Left ventricle myocardium superior (tissue), 1 donor: ENCODE results near the gene ZNF574. TPM values are rescaled to one million over a fixed set of nuclear protein-coding genes. Genes with fewer than 3 reads are reported as not detected.
A peak's percentile ranks its signal among the peaks of the same experiment; 100 is the strongest.

Source experiments
- ATAC-seq: fragments of 200-7000 bp; cut with Tn5 transposase; one replicate; pipeline ENCODE4 v1.9.1; 2020; ENCODE audit warnings: mild to moderate bottlenecking, moderate library complexity
- DNase-seq: peaks from one replicate; pipeline ENCODE4 v3.0.0-alpha.2; 2020
- intact Hi-C: fragments of 100-400 bp; cut with micrococcal nuclease; formaldehyde crosslinking; loops from one replicate; pipeline ENCODE4 v1.11.0; 2022
- total RNA-seq: library from RNA; stranded (reverse); fragmentation: NEBNext Ultra II Directional; extraction: Animal tissue kit (Norgen Biotek cat#: 25700); gene quantifications from one replicate; pipeline ENCODE4 v1.2.1, GENCODE V29; 2021
- donor health status: DM: no; HTN: yes; CAD: no; lungs with severe emphysema.

ZNF574 gene
- total RNA-seq, 1 donor from 2014 or later, result 10.2 TPM

GRCh38 chr19:42053037-42053935, 22.7 kb upstream of the ZNF574 start:
- ATAC-seq, result no peak
- DNase-seq, result no peak
- intact Hi-C loops, result no loop called here

GRCh38 chr19:42054205-42054604, 21.8 kb upstream of the ZNF574 start:
- ATAC-seq (no peak), DNase-seq (no peak)
- intact Hi-C loops, result no loop called here

DNA sequence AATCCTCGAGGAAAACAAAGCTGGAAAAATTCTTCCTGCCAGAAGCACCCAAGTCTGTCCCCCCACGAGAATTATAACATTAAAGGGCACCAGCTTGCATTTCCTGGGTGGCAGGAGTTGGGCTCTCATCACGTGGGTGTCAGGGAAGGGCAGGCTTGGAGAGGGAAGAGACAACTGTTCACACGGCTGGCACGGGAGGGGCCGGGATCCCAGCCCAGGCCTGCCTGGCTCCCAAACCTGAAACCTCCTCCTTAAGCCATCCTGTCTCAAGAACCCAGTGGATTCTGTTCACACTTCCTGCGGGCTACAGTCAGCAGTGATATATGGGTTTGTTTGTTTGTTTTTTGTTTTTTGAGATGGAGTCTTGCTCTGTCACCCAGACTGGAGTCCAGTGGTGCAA, 18.1 kb upstream of the ZNF574 start:
- ATAC-seq, result no peak
- no peak for DNase-seq
- intact Hi-C loops, result no loop called here

DNA sequence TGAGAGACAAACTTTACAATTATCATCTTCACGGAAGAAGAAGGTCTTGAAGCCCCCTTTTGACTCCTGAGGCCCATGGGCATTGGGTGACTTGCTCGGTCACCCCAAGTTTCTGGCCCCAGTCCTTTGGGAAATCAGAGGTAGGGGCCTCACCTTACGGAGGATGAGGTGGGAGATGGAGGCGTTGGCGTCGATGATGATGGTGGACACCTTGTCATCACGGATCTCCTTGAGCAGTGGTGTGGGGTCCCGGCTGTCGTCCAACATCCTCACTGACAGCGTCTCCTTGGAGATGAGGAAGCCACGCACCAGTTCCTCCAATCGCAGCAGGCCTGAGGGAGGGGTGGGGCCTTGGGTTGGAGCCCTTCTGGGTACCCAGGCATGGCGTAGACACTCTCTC, 16.8 kb upstream of the ZNF574 start:
- ATAC-seq (no peak), DNase-seq (no peak)
- intact Hi-C loops, result no loop called here

DNA sequence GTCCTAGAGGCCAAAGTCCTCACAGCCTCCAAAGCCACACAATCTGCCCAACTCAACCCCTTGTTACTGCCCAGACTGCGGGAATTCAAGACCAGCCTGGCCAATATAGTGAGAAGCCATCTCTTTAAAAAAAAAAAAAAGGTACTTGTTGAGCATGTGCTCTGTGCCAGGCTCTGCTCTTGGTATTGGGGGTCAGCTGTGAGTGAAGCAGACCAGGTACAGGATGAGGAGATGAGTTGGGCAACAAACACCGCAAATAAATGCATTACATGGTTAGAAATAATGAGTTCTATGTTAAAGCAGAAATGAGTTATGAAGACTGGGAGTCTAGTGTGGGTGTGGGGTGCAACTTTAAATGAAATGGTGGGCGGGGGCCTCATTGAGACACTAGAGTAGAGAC, 15.8 kb upstream of the ZNF574 start:
- DNase-seq, result no peak
- intact Hi-C loops, result no loop called here
- no peak for ATAC-seq

- intact Hi-C loops, result no loop called here
- ATAC-seq (no peak), DNase-seq (no peak)
Observed at GRCh38 chr19:42062381-42062780, 13.6 kb upstream of the ZNF574 start.

DNA sequence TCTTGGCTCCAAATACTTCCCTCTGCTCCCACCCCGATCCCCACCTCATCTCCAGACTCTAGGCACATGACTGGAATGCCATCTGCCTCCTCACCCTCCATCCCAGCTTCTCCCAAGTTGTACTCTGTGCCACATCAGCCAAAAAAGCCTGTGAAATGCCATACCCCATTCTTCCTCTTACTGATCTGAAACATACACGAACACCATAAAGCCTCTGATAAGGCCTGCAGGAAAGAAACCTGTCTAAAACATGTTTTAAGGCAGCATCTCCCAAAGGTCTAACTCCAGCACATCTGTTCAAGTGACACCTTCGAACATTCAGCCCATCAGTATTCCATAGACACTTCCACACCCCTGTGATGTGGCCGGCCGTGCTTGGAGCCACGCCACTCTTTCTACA, 11.5 kb upstream of the ZNF574 start:
- DNase-seq, result no peak
- no peak for ATAC-seq
- intact Hi-C loops, result no loop called here

GRCh38 chr19:42065051-42065450, 10.9 kb upstream of the ZNF574 start:
- no peak for ATAC-seq

DNA sequence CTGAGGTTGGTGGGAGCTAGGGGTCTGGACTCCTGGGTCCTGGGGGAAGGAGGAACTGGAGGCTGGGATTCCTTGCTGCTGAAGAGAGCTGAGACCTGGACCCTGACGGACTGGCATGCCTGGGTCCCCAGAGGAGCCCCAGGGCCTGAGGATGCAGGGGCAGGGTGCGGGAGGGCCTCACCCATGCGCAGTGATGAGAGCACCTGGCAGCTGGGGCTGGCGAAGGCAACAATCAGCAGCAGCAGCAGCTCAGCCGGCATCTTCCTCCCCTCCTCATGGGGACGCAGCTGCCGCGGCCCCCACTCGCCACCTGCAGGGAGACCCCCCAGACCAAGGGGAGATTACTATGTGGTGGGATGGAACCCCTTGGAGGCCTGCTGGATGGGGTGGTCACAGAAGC, 10.5 kb upstream of the ZNF574 start:
- intact Hi-C loops, result no loop called here
- no peak for DNase-seq
- no peak for ATAC-seq

More at GRCh38 chr19:42065051-42065450, 10.9 kb upstream of the ZNF574 start:
- no peak for DNase-seq
- intact Hi-C loops, result no loop called here

- intact Hi-C loops, result no loop called here
- ATAC-seq, result no peak
Observed at GRCh38 chr19:42066075-42066754, 9.8 kb upstream of the ZNF574 start.

DNA sequence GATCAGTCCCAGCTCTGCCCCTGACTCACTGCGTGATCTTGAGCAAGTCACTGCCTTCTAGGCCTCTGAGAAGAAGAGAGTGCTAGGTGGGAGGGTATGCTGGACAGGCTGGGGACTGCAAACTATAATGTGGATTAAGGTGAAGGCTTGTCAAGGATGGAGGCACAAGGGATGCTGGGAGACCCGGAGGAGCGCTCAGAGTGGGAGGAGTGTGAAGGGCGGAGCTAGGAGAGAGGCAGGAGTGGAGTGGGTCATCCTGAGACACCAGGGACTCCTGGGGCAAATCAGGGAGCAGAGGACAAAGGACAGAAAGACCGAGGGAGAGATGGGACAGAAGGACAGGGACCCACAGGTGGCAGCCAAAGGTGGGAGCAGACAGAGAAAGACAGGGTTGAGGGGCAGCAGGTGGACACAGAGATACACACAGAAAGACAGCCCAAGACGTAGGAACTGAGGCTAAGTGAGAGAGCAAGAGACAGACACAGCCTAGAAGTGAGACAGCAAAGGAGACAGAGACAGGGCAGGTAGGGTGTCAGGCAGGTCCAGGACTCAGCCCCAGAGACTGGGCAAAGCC, 8.6 kb upstream of the ZNF574 start:
- intact Hi-C loops, result no loop called here

More at GRCh38 chr19:42066075-42066754, 9.8 kb upstream of the ZNF574 start:
- DNase-seq, result no peak

GRCh38 chr19:42068361-42068755, 7.6 kb upstream of the ZNF574 start:
- DNase-seq, result no peak
- ATAC-seq, result no peak
- intact Hi-C loops, result no loop called here

More for the DNA sequence above, 8.6 kb upstream of the ZNF574 start:
- DNase-seq, result no peak
- ATAC-seq, result no peak

GRCh38 chr19:42068756-42069571, 7.0 kb upstream of the ZNF574 start:
- intact Hi-C loops, result no loop called here
- DNase-seq, result no peak
- ATAC-seq, result no peak

DNA sequence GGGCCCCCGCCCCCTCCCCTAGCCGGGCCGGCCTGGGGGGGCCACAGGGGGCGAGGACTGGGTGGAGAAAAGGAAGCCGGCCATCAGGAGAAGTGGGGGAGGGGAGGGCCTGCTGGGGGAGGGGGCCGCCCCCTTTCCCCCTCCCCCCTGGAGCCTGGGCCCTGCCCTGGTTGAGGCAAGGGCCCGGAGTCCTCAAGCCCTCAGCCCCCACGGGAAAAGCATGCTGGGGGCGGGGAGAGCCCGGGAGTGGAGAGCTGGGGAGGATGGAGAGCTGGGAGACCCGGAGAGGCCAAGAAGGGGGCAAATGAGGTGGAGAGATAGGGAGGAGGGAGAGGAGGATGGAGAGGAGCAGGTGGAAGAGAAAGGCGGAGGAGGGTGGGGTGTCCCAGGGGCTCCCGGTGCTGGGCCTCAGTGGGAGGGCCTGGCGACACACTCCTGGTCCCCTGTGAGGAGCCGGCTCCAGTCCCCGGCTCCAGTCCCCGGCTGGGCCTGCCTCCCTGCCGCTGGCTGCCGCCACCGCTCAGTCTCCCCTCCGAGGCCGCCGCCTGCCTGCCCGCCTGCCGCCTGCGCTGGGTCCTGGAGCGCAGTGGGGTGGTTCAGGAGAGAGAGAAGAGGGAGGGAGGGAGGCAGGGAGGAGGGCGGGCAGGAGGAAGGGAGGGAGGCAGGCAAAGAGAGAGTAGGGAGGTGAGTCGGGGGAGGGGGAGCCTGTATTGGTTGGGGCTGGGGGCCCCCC, 6.2 kb upstream of the ZNF574 start, which contains the start of gene GRIK5:
GRIK5 (minus strand) TSS at position 588 of the 733 bp plus-strand sequence. CDS start 4,436 bp downstream, outside the sequence.
- no peak for DNase-seq
- peak; percentile 46 for ATAC-seq
- intact Hi-C loops, result no loop called here

- intact Hi-C loops, result no loop called here
- no peak for DNase-seq
- ATAC-seq, result no peak
Observed at GRCh38 chr19:42071247-42071646, 4.7 kb upstream of the ZNF574 start.

DNA sequence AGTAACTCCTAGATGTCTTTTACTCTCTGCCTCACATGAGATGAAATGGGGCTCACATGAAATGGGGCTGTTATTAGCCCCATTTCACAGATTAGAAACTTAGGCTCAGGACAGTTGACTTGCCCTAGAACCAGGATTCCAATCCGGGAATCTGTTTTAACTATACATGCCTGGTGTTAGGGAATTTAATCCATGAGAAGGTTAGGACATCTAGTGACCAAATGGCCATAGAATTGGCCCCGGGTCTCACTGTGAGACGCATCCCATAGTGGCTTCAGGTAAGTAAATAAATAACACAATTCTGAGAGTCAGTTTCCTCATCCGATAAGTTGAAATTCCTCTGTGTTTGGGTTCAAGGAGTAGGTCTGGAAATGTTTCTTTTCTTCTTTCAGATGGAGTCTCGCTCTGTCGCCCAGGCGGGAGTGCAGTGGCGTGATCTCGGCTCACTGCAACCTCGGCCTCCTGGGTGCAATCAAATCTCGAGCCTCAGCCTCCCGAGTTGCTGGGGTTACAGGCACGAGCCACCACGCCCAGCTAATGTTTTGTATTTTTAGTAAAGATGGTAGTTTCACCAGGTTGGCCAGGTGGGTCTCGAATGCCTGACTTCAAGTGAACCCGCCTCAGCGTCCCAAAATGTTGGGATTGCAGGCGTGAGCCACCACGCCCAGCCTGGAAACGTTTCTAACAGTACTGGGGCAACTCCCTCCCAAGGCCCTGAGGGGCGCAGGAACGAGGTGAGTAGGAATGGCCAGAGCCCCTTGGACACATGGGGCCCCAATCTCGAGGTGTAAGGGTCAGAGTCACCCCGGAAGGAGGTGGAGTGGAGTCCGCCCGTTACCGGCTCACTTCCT, 1.2 kb upstream of the ZNF574 start:
- no peak for ATAC-seq
- no peak for DNase-seq

DNA sequence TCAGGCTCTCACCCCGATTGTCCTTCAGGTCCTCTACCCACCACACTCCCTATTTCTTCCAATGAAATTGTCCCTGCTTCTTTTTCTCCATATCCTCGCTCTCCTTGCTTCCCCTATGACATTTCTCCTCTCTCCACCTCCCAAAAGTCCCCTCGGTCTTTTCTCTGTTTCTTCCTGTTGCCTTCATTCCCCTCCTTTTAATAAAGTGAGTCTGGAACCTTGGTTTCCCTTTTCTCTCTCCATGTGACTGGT, 676 bp upstream of the ZNF574 start:
- intact Hi-C loops, result no loop called here
- DNase-seq (no peak), ATAC-seq (peak; percentile 3)

More for the DNA sequence above, 1.2 kb upstream of the ZNF574 start:
- intact Hi-C loops, result no loop called here

- ATAC-seq, result no peak
- intact Hi-C loops, result no loop called here
- no peak for DNase-seq
Observed at GRCh38 chr19:42076380-42076944, 496 bp downstream of the ZNF574 start.
